HepG2 (cell line): ENCODE data around the gene PLXNB2. TPM values are rescaled to one million over a fixed set of nuclear protein-coding genes. Genes with fewer than 3 reads are reported as not detected.

Experiments used
- FOXC1 ChIP-seq: sonication (generic); formaldehyde crosslinking; IDR thresholded peaks from 2 replicates; pipeline ENCODE4 v1.8.0; 2022; ENCODE audit warnings: mild to moderate bottlenecking, missing genetic modification reagents, borderline replicate concordance
- GZF1 ChIP-seq: sonication (generic); formaldehyde crosslinking; IDR thresholded peaks from 2 replicates; pipeline ENCODE4 v1.5.1; 2020; ENCODE audit warnings: mild to moderate bottlenecking, missing genetic modification reagents
- MEIS1 ChIP-seq: sonication (generic); formaldehyde crosslinking; IDR thresholded peaks from 2 replicates; pipeline ENCODE4 v1.9.0; 2021; ENCODE audit warnings: mild to moderate bottlenecking, missing genetic modification reagents, moderate library complexity, borderline replicate concordance
- NBN ChIP-seq: fragments of 450-650 bp; conservative IDR thresholded peaks from 2 replicates; pipeline ENCODE4 v1.6.1; 2017
- NCOA5 ChIP-seq: sonication (generic); formaldehyde crosslinking; IDR thresholded peaks from 2 replicates; pipeline ENCODE4 v1.4.0; 2020; ENCODE audit warnings: missing genetic modification reagents
- RCOR2 ChIP-seq: IDR thresholded peaks from 2 replicates; pipeline ENCODE4 v1.6.1; 2016; ENCODE audit warnings: missing biosample characterization, missing genetic modification reagents
- SAFB2 ChIP-seq: sonication (generic); formaldehyde crosslinking; IDR thresholded peaks from 2 replicates; pipeline ENCODE4 v1.5.1; 2020; ENCODE audit warnings: missing genetic modification reagents, low read depth, mild to moderate bottlenecking, borderline replicate concordance
- SAP130 ChIP-seq: IDR thresholded peaks from 2 replicates; pipeline ENCODE4 v1.6.1; 2016; ENCODE audit warnings: low read depth
- SP1 ChIP-seq, 2 experiments: fragments of 450-650 bp in 1 of 2; sonication (generic) in 1 of 2; formaldehyde crosslinking in 1 of 2; IDR thresholded peaks; 2 replicates each; pipeline versions ENCODE4 v1.4.0 to v1.6.1; 2016 to 2020; ENCODE audit warnings: missing genetic modification reagents in 1 of 2
- TAF1 ChIP-seq: sonication (generic); formaldehyde crosslinking; IDR thresholded peaks from 2 replicates; pipeline ENCODE4 v1.4.0; 2020; ENCODE audit warnings: missing genetic modification reagents
- TOE1 ChIP-seq: sonication (generic); formaldehyde crosslinking; IDR thresholded peaks from 2 replicates; pipeline ENCODE4 v1.4.0; 2020; ENCODE audit warnings: mild to moderate bottlenecking, missing genetic modification reagents
- ZBTB25 ChIP-seq: IDR thresholded peaks from 2 replicates; pipeline ENCODE4 v1.6.1; 2018; ENCODE audit warnings: missing genetic modification reagents
- ZNF33B ChIP-seq: sonication (generic); formaldehyde crosslinking; IDR thresholded peaks from 2 replicates; pipeline ENCODE4 v1.5.1; 2020; ENCODE audit warnings: mild to moderate bottlenecking, missing genetic modification reagents
- ZNF597 ChIP-seq: sonication (generic); formaldehyde crosslinking; IDR thresholded peaks from 2 replicates; pipeline ENCODE4 v1.5.0; 2020; ENCODE audit warnings: missing genetic modification reagents
- ZNF724P ChIP-seq: sonication (generic); formaldehyde crosslinking; IDR thresholded peaks from 2 replicates; pipeline ENCODE4 v1.8.0; 2022; ENCODE audit warnings: missing genetic modification reagents, borderline replicate concordance
- ZNF883 ChIP-seq: sonication (generic); formaldehyde crosslinking; IDR thresholded peaks from 2 replicates; pipeline ENCODE4 v1.5.1; 2020; ENCODE audit warnings: mild to moderate bottlenecking, missing genetic modification reagents; ENCODE audit errors: not compliant biosample characterization
- ZNF891 ChIP-seq: sonication (generic); formaldehyde crosslinking; IDR thresholded peaks from 2 replicates; pipeline ENCODE4 v1.5.0; 2020; ENCODE audit warnings: mild to moderate bottlenecking, missing genetic modification reagents
- ZSCAN30 ChIP-seq: sonication (generic); formaldehyde crosslinking; IDR thresholded peaks from 2 replicates; pipeline ENCODE4 v1.5.0; 2020; ENCODE audit warnings: mild to moderate bottlenecking, missing genetic modification reagents
- polyA plus RNA-seq, 8 experiments: library from polyadenylated mRNA; depleted of rRNA in 3 of 8; stranded (reverse) in 7 of 8; unstranded in 1 of 8; fragments of >200 nt; fragmentation: Illumina TruSeq in 4 of 8; extraction: Trizol in 4 of 8; gene quantifications; 2 replicates each; pipeline versions ENCODE4 v1.2.1 to v1.2.3, GENCODE V29; 2011 to 2016; ENCODE audit warnings: low read depth in 4 of 8, missing spikeins in 1 of 8, mixed read lengths in 1 of 8; ENCODE audit not compliant: insufficient read depth in 1 of 8
- total RNA-seq, 5 experiments: library from RNA; depleted of rRNA; stranded (reverse); fragments of >200 nt; fragmentation: Illumina TruSeq; extraction: Trizol; gene quantifications; 2 replicates each; pipeline ENCODE4 v1.2.3, GENCODE V29; 2016; ENCODE audit warnings: low read depth in 1 of 5
- TF ChIP-seq, protein P1 (sequence below): sonication (generic); formaldehyde crosslinking; IDR thresholded peaks from 2 replicates; pipeline ENCODE4 v1.4.0; 2020; ENCODE audit warnings: missing genetic modification reagents
- TF ChIP-seq, protein P2 (sequence below): sonication (generic); formaldehyde crosslinking; IDR thresholded peaks from 2 replicates; pipeline ENCODE4 v1.4.0; 2020; ENCODE audit warnings: missing genetic modification reagents, borderline replicate concordance
- TF ChIP-seq, protein P3 (sequence below): sonication (generic); formaldehyde crosslinking; IDR thresholded peaks from 2 replicates; pipeline ENCODE4 v1.8.0; 2023; ENCODE audit warnings: mild to moderate bottlenecking, missing genetic modification reagents

Gene PLXNB2
- total and polyA plus RNA-seq, 2 of the 13 experiments (the other 11 are each of a cell fraction or from before 2014, with no cell fraction given), result 32.6 to 68.9 TPM

DNA sequence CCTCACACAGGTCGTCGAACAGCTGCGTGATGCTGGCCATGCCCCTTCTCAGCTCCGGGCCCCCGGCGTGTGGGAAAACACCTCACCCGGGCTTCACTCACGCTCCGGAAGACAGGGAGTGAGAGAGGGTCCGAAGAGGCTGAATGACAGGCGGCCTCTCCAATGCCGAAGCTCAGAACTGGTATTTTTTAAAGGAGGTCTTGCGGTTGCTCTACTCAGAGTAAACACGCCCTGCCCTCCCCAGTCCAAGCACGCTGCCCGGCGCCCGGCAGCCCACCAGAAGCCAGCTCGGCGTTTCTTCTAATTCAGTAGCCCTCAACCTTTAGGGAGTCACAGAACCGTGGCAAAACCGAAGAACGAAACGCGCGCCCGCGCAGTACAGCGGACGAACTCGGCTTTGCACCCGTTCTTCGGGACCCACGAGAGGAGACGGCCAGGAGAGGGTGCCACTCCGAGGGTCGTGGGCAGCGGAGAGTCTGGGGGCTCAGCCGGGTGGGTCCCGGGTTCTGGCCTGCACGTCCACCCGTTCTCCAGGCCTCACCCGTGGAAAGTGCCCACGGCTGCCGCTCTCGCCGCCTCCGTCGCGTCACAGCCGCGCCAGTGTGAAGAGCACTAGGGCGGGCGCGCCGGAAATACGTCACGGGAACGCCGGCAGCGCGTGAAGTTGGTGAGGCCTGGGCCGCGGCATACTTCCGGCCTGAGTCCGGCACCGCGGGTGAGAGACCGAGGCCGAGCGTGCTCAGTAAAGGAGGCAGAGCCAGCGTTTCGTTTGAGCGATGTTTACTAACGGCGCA, 62.8 kb downstream of the PLXNB2 start, which contains the start of gene TUBGCP6 (continued):
- TF ChIP-seq GZF1 (peak; percentile 50; the same call in 1 of the 2 replicates), NBN (no peak), FOXC1 (no peak), SAP130 (CRISPR knock-in tag) (peak; percentile 96), ZNF724P (CRISPR knock-in tag) (no peak; the same call in 1 of the 2 replicates), MEIS1 (CRISPR knock-in tag) (no peak; the same call in none of the 2 replicates), ZNF891 (CRISPR knock-in tag) (peak; percentile 69; the same call in 1 of the 2 replicates), NCOA5 (CRISPR knock-in tag) (no peak), ZNF883 (CRISPR knock-in tag) (peak; percentile 53), TAF1 (CRISPR knock-in tag) (peak; percentile 64), SP1 (IDR thresholded peaks at IDR 0.05) (no peak), SP1 (CRISPR knock-in tag; IDR thresholded peaks at IDR 0.05) (peak; percentile 79), TOE1 (CRISPR knock-in tag) (no peak), ZNF597 (CRISPR knock-in tag) (no peak), ZBTB25 (CRISPR knock-in tag) (peak; percentile 91), ZNF33B (peak; percentile 78; the same call in 1 of the 2 replicates), RCOR2 (CRISPR knock-in tag) (no peak), ZSCAN30 (CRISPR knock-in tag) (no peak), SAFB2 (CRISPR knock-in tag) (peak; percentile 72; the same call in 1 of the 2 replicates)
- TF ChIP-seq, protein P1, sequence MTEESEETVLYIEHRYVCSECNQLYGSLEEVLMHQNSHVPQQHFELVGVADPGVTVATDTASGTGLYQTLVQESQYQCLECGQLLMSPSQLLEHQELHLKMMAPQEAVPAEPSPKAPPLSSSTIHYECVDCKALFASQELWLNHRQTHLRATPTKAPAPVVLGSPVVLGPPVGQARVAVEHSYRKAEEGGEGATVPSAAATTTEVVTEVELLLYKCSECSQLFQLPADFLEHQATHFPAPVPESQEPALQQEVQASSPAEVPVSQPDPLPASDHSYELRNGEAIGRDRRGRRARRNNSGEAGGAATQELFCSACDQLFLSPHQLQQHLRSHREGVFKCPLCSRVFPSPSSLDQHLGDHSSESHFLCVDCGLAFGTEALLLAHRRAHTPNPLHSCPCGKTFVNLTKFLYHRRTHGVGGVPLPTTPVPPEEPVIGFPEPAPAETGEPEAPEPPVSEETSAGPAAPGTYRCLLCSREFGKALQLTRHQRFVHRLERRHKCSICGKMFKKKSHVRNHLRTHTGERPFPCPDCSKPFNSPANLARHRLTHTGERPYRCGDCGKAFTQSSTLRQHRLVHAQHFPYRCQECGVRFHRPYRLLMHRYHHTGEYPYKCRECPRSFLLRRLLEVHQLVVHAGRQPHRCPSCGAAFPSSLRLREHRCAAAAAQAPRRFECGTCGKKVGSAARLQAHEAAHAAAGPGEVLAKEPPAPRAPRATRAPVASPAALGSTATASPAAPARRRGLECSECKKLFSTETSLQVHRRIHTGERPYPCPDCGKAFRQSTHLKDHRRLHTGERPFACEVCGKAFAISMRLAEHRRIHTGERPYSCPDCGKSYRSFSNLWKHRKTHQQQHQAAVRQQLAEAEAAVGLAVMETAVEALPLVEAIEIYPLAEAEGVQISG (CRISPR knock-in tag), result peak; percentile 96
- TF ChIP-seq, protein P2, sequence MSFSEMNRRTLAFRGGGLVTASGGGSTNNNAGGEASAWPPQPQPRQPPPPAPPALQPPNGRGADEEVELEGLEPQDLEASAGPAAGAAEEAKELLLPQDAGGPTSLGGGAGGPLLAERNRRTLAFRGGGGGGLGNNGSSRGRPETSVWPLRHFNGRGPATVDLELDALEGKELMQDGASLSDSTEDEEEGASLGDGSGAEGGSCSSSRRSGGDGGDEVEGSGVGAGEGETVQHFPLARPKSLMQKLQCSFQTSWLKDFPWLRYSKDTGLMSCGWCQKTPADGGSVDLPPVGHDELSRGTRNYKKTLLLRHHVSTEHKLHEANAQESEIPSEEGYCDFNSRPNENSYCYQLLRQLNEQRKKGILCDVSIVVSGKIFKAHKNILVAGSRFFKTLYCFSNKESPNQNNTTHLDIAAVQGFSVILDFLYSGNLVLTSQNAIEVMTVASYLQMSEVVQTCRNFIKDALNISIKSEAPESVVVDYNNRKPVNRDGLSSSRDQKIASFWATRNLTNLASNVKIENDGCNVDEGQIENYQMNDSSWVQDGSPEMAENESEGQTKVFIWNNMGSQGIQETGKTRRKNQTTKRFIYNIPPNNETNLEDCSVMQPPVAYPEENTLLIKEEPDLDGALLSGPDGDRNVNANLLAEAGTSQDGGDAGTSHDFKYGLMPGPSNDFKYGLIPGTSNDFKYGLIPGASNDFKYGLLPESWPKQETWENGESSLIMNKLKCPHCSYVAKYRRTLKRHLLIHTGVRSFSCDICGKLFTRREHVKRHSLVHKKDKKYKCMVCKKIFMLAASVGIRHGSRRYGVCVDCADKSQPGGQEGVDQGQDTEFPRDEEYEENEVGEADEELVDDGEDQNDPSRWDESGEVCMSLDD (CRISPR knock-in tag), result peak; percentile 61; the same call in 1 of the 2 replicates
- TF ChIP-seq, protein P3, sequence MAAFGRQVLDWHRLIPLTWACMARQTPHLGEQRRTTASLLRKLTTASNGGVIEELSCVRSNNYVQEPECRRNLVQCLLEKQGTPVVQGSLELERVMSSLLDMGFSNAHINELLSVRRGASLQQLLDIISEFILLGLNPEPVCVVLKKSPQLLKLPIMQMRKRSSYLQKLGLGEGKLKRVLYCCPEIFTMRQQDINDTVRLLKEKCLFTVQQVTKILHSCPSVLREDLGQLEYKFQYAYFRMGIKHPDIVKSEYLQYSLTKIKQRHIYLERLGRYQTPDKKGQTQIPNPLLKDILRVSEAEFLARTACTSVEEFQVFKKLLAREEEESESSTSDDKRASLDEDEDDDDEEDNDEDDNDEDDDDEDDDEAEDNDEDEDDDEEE, result no peak; the same call in none of the 2 replicates
